ENCODE data around the gene PPM1J. TPM values are rescaled to one million over a fixed set of nuclear protein-coding genes. Genes with fewer than 3 reads are reported as not detected.

Gene PPM1J
- total and polyA plus RNA-seq, 10 donors = 0.51 to 1.9 (median 1.4) TPM

DNA sequence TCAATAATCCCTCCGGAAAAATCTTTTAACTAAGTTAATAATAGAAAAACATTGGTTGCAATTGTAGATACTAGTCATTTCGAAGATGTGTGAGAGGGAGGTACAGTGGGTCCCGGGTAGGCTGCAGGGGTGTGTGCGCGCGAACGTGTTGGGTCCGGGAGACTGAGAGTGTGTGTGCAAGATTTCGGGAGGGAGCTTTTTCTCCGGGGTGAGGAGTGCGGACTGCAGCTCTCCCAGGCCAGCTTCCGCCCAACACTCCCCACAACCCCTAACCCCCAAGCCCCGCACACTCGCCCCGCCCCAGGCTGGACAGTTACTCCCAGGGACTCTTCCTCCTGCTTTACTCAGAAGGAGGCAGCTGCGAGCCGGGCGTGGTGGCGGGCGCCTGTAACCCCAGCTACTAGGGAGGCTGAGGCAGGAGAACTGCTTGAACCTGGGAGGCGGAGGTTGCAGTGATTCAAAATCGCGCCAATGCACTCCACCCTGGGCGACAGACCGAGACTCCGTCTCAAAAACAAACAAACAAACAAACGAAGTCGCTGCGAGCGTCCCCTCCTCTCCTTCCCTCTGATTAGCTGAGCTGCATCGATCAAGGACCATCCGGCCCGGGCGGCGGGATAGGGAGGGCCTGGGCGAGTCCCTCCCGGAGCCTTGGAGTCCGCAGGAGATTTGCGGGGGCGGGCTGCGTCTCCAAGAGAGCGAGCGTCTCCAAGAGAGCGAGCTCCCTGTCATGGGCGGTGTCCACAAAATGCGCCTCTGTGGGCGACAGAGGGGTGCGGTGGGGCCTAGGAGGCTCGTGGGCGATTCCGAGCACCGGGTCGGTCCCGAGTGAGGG lies 28.3 kb upstream of the PPM1J start:
- H3K27ac ChIP-seq = no peak overlapping the region
- 19 to 38% (median 24%) methylated on average over 27 to 54 of the region's 54 CpGs for WGBS, 5 donors
- intact Hi-C loops (cut with DNase I; ENCODE audit: low total_unique reads) = no loop called here

GRCh38 chr1:112737573-112737972 lies 22.4 kb upstream of the PPM1J start:
- TF ChIP-seq, protein P1, sequence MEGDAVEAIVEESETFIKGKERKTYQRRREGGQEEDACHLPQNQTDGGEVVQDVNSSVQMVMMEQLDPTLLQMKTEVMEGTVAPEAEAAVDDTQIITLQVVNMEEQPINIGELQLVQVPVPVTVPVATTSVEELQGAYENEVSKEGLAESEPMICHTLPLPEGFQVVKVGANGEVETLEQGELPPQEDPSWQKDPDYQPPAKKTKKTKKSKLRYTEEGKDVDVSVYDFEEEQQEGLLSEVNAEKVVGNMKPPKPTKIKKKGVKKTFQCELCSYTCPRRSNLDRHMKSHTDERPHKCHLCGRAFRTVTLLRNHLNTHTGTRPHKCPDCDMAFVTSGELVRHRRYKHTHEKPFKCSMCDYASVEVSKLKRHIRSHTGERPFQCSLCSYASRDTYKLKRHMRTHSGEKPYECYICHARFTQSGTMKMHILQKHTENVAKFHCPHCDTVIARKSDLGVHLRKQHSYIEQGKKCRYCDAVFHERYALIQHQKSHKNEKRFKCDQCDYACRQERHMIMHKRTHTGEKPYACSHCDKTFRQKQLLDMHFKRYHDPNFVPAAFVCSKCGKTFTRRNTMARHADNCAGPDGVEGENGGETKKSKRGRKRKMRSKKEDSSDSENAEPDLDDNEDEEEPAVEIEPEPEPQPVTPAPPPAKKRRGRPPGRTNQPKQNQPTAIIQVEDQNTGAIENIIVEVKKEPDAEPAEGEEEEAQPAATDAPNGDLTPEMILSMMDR (IDR thresholded peaks at IDR 0.05 in 8 of 11, conservative IDR thresholded peaks at IDR 0.05 in 3 of 11) = no peak
- Histone ChIP-seq H3K9me3 (no peaks in the 10 kb centered on the region), H3K36me3 (no peaks in the 10 kb centered on the region), H3K4me3 (no peak overlapping the region), H3K4me1 (no peaks in the 10 kb centered on the region), H3K27me3 (replicated peaks in 1 of 7) (peaks cover 0 to 37% (median 5%) of the 10 kb centered on the region in 7 donors), H3K27ac (no peak overlapping the region)
- WGBS, 5 donors = 72 to 98% (median 94%) methylated on average over 3 of the region's 3 CpGs
- DNase-seq = no peak
- intact Hi-C loops (cut with DNase I; ENCODE audit: low total_unique reads) = no loop called here

More for the DNA sequence above, 28.3 kb upstream of the PPM1J start:
- peak overlapping the region in 6 of 8 donors; percentile 0 to 54 (median 17) for H3K4me3 ChIP-seq
- peaks cover 0 to 16% (median 12%) of the 10 kb centered on the region in 6 donors for H3K4me1 ChIP-seq
- TF ChIP-seq, protein P1 (IDR thresholded peaks at IDR 0.05 in 8 of 11, conservative IDR thresholded peaks at IDR 0.05 in 3 of 11) = no peak
- TF ChIP-seq POLR2AphosphoS5 (IDR thresholded peaks at IDR 0.05) (no peak), POLR2A (IDR thresholded peaks at IDR 0.05) (no peak)
- H3K27me3 ChIP-seq (replicated peaks in 1 of 7) = peaks cover 0 to 79% (median 28%) of the 10 kb centered on the region in 7 donors
- no peaks in the 10 kb centered on the region for H3K9me3 ChIP-seq
- no peaks in the 10 kb centered on the region for H3K36me3 ChIP-seq
- no peak for DNase-seq

GRCh38 chr1:112735752-112736151 lies 20.6 kb upstream of the PPM1J start:
- whole genome bisulfite sequencing, 5 donors = 91 to 100% (median 96%) methylated on average over 1 of the region's 1 CpG
- H3K9me3 ChIP-seq = no peaks in the 10 kb centered on the region
- intact Hi-C loops (cut with DNase I; ENCODE audit: low total_unique reads) = no loop called here
- no peak overlapping the region for H3K27ac ChIP-seq
- peaks cover 0 to 18% (median 0%) of the 10 kb centered on the region in 7 donors for H3K27me3 ChIP-seq (replicated peaks in 1 of 7)
- no peaks in the 10 kb centered on the region for H3K4me1 ChIP-seq
- no peak for TF ChIP-seq POLR2A (IDR thresholded peaks at IDR 0.05)
- TF ChIP-seq, protein P1 (IDR thresholded peaks at IDR 0.05 in 8 of 11, conservative IDR thresholded peaks at IDR 0.05 in 3 of 11) = no peak
- no peak for TF ChIP-seq POLR2AphosphoS5 (IDR thresholded peaks at IDR 0.05)
- H3K36me3 ChIP-seq = no peaks in the 10 kb centered on the region
- no peak for DNase-seq
- no peak overlapping the region for H3K4me3 ChIP-seq

DNA sequence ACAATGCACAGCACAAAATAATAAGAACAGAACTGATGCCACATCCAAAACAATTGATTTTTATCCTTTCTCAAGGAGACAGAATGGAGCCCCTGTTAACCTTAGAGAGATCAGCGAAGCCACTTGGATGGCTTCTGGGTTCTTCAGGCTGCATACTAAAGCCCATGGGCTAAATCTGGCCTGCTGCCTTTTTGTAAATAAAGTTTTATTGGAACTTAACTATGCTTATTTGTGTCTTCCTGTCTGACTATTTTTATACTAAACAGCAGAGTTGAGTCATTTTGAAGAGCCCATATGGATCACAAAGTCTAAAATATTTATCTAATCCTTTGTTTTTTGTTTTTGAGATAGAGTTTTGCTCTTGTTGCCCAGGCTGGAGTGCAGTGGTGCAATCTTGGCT lies 16.3 kb upstream of the PPM1J start:
- 90 to 100% (median 92%) methylated on average over 1 of the region's 1 CpG for WGBS, 5 donors
- H3K27me3 ChIP-seq (replicated peaks in 1 of 7) = no peaks in the 10 kb centered on the region
- no peaks in the 10 kb centered on the region for H3K9me3 ChIP-seq
- DNase-seq = no peak
- H3K4me1 ChIP-seq = no peaks in the 10 kb centered on the region
- H3K4me3 ChIP-seq = no peak overlapping the region
- TF ChIP-seq, protein P1 (IDR thresholded peaks at IDR 0.05 in 8 of 11, conservative IDR thresholded peaks at IDR 0.05 in 3 of 11) = no peak
- TF ChIP-seq POLR2AphosphoS5 (IDR thresholded peaks at IDR 0.05) (no peak), POLR2A (IDR thresholded peaks at IDR 0.05) (no peak)
- no peak overlapping the region for H3K27ac ChIP-seq
- no peaks in the 10 kb centered on the region for H3K36me3 ChIP-seq
- intact Hi-C loops (cut with DNase I; ENCODE audit: low total_unique reads) = no loop called here

All from spleen (tissue), 11 donors.